GM12875 (cell line): Measurements from ENCODE around the gene CTBP1.

Source experiments
- H3K4me3 ChIP-seq: one replicate; pipeline ENCODE4 v1.5.1; 2011; ENCODE audit warnings: low read depth, low read length, control low read depth
- TF ChIP-seq, protein P1 (sequence below): IDR thresholded peaks from 2 replicates; pipeline ENCODE4 v1.5.1; 2011; ENCODE audit warnings: low read depth, mild to moderate bottlenecking, control low read depth, inconsistent platforms, low read length, moderate library complexity, borderline replicate concordance; ENCODE audit not compliant: insufficient read depth

The CTBP1 gene

DNA sequence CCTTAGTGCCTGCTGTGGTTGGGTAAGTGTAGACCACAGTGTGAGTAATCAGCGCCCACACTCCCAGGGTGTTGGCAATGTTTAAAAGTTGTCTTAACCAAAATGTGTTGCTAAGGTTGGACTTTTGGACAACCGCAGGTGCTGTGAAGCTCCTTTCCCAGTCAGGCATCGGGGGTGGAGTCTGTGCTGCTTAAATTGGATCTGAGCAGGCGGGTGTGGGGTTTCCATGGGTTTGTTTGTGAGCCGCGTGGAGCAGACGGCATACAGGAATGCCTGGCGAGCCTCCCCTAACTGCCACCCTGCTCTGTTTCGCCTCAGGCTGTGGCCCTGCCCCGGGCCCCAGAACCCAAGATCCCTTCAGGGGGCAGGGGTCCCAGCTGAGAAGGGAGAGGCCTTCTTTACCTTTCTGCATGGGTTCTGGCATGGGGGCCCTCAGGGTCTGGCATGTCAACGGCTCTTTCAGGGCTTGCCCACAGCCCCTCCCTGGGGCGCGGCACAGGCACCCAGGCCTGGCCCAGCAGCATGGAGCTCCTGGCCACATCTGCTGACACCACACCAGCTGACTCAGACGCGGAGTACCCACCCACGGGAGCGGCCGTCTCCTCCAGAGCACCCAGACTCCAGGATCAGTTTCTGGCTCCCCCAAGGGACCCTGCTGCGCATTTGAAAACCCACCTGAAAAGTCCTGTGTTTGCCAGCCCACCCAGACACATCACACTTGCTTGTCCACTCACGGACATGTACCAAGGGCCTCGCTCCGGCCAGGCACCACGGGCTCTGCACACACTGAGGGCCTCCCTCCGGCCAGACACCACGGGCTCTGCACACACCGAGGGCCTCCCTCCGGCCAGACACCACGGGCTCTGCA, 71.4 kb downstream of the CTBP1 start:
- no peak overlapping the region for H3K4me3 ChIP-seq
- TF ChIP-seq, protein P1, sequence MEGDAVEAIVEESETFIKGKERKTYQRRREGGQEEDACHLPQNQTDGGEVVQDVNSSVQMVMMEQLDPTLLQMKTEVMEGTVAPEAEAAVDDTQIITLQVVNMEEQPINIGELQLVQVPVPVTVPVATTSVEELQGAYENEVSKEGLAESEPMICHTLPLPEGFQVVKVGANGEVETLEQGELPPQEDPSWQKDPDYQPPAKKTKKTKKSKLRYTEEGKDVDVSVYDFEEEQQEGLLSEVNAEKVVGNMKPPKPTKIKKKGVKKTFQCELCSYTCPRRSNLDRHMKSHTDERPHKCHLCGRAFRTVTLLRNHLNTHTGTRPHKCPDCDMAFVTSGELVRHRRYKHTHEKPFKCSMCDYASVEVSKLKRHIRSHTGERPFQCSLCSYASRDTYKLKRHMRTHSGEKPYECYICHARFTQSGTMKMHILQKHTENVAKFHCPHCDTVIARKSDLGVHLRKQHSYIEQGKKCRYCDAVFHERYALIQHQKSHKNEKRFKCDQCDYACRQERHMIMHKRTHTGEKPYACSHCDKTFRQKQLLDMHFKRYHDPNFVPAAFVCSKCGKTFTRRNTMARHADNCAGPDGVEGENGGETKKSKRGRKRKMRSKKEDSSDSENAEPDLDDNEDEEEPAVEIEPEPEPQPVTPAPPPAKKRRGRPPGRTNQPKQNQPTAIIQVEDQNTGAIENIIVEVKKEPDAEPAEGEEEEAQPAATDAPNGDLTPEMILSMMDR, result no peak

DNA sequence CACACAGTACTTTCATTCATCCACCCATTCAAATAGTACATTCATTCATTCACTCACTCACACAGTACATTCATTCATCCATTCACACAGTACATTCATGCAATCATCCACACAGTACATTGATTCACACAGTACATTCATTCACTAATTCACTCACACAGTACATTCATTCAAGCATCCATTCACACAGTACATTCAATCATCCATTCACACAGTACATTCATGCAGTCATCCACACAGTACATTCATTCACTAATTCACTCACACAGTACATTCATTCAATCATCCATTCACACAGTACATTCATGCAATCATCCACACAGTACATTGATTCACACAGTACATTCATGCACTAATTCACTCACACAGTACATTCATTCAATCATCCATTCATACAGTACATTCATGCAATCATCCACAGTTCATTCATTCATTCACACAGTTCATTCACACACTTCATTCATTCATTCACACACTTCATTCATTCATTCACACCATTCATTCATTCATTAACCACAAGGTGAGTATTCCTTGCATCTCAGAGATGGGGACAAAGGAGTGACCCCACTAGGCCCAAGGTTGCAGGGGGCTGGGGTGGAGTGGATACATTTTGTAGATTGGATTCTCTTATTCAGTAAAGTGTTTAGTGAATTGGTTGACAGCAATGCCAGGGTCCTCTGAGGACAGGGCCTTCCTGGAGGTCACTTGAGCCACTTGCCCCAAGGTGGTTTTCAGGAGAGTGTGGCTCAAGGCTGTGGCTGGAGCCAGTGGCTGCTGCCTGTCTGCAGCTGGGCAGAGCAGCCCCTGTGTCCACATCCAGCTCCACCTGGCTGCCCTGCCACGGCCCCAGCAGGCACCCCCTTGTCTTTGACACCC, 72.3 kb downstream of the CTBP1 start:
- H3K4me3 ChIP-seq, result no peak overlapping the region
- TF ChIP-seq, protein P1, result no peak

DNA sequence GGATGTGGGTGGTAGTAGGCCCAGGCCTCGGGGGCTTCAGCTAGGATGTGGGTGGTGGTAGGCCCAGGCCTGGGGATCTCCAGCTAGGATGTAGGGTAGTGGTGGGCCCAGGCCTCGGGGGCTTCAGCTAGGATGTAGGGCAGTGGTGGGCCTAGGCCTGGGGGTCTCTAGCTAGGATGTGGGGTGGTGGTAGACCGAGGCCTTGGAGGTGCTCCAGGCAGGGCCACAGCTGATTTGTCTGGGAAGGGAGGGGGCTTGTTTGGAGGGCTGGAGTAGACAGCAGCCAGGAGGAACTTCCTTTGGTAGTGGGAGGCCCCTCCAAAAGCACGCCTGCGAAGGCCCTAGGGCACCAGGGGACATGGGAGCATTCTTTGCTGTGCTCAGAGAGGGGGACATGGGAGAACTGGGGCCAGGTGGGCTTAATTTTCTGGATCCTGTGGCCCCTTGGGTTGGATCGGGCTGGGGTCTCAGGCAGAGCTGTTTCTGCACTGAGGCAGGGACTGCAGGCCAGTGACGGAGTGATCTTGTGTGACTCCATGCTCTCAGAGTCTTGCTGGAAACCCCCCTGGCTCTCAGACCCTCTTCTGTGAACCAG, 73.2 kb downstream of the CTBP1 start:
- H3K4me3 ChIP-seq, result no peak overlapping the region
- TF ChIP-seq, protein P1, result no peak

DNA sequence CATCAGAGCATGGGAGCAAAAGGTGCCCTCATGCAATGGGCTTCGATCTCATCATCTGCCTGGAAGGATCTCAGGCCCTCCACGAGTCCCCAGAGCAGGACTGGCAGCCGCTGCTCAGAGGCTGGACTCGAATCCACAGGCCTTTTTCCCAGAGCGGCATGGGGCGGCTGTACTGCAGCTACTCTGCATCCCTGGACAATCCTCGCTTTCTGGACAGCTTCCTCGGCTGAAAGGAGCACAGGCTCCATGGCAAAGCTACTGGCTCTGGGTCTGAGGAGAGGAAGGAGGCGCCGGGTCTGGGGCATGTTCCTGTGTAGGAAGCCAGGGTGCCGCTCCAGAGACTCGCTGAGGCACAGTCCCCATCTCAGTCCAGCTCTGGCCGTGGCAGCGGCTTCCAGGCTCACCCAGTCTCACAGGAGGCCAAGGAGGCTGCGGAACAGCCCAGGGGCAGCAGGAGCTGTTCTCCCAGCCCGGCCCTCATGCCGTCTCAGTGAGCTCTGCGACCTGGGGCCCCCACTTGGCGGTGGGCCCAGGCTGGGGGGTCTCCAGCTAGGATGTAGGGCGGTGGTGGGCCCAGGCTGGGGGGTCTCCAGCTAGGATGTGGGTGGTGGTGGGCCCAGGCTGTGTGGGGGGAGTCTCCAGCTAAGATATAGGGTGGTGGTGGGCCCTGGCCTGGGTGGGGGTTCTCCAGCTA, 73.8 kb downstream of the CTBP1 start:
- H3K4me3 ChIP-seq, result no peak overlapping the region
- TF ChIP-seq, protein P1, result no peak

DNA sequence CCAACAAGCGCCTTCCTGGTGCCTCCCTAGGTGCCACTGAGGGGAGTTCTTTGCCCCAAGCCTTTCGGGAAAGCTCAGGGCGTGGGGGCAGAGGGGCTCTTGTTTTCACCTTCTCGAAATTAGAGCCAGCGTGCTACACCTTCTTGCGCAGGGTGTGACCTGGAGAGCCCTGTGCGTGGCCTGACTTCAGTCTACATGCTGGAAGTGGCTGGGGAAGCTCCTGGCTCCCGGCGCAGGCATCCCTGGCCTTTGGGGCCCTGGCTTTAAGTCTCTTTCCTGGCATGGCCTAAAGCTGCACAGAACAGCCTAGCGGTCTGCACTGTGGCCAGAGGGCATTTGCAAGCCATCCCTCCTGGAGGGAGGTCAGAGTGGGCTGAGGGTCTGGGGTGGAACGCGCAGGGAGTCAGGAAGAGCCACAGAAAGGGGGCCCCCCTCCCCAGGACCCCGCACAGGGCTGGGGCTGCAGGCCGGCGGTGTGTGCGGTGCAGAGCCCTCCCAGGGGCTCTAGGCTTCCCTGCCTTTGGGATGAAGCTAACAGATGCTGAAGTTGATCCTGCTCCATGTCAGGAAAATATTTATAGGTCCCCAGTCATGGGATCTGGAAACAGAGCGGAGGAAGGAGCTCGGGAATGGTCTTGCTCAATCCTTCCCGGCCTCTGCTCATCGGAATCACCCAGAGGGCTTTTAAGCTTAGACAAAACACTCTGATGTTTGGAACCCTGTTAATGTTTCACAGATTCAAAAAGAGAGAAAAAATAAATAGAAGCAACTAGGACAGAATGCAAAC, 75.8 kb downstream of the CTBP1 start:
- no peak overlapping the region for H3K4me3 ChIP-seq
- TF ChIP-seq, protein P1, result no peak

DNA sequence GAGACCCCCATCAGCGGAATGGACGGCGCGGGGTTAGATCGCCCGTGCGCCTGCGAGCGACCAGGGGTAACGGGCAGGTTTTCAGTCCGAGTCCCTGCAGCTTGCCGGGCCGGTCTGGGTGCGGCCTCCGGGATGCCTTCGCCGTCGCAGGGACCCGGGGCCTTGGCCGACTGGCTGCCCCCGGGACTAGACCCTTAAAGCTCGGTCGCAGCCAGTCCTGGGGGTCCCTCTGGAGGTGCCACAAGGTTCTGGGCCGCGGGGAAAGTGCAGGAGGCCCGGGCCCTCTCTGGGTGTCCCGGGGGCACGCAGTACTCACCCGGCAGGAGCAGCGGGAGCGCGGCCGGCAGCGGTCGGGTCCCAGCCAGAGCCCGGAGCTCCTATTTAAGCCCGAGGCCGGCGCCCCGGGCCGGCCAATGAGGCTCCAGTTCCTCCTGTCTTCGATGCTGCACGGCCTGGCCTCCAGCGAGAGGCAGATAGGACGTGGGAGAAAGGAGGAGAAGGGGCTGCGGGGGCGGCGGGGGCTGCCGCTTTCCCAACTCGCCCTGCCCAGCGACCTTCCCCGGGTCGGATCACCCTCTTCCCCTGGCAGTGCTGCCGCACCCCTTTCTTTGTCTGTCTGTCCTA, 76.6 kb downstream of the CTBP1 start, which contains the start of gene SPON2:
TSS of gene SPON2 (minus strand) at position 356 of the 624 bp plus-strand sequence.
- no peak within 1 kb of the TSS for H3K4me3 ChIP-seq

More for the DNA sequence above, 76.6 kb downstream of the CTBP1 start, which contains the start of gene SPON2:
- TF ChIP-seq, protein P1, result no peak
